Gastrocnemius medialis (tissue), 4 donors: ENCODE measurements around the gene COL5A2. TPM values are rescaled to one million over a fixed set of nuclear protein-coding genes. Genes with fewer than 3 reads are reported as not detected.

Experiments
- ATAC-seq, 2 donors: fragments of 150-250 bp; one replicate each; pipeline ENCODE4 v1.9.1; 2016
- DNase-seq, 2 donors: peaks; one replicate each; pipeline ENCODE4 v3.0.0-alpha.2; 2019
- H3K27ac ChIP-seq, 4 donors: fragments of 200-600 bp; sonication (generic); 1 replicate in 1 of 4; 2 replicates in 3 of 4; pipeline ENCODE4 v1.5.1; 2016 to 2018; ENCODE audit warnings: mild to moderate bottlenecking in 2 of 4, moderate library complexity in 1 of 4
- H3K27me3 ChIP-seq, 3 donors: fragments of 200-600 bp; sonication (generic) in 2 of 3; 1 replicate in 1 of 3; 2 replicates in 2 of 3; pipeline versions ENCODE4 v1.5.1 to v1.6.0; 2016 to 2019; ENCODE audit warnings: mild to moderate bottlenecking in 1 of 3, moderate library complexity in 1 of 3
- H3K36me3 ChIP-seq, 2 donors: fragments of 200-600 bp; sonication (generic) in 1 of 2; one replicate each; pipeline ENCODE4 v1.5.1; 2017 to 2018
- H3K4me1 ChIP-seq, 2 donors: fragments of 200-600 bp; sonication (generic) in 1 of 2; one replicate each; pipeline ENCODE4 v1.5.1; 2016 to 2017; ENCODE audit warnings: mild to moderate bottlenecking in 2 of 2
- H3K4me3 ChIP-seq, 4 donors: fragments of 200-600 bp; sonication (generic) in 3 of 4; 1 replicate in 1 of 4; 2 replicates in 3 of 4; pipeline ENCODE4 v1.5.1; 2016 to 2019; ENCODE audit warnings: mild to moderate bottlenecking in 2 of 4
- H3K9me3 ChIP-seq, 3 donors: fragments of 200-600 bp; sonication (generic) in 2 of 3; 1 replicate in 1 of 3; 2 replicates in 2 of 3; pipeline ENCODE4 v1.5.1; 2016 to 2019
- POLR2A ChIP-seq, 2 donors: fragments of 450-650 bp; IDR thresholded peaks; one replicate each; pipeline ENCODE4 v1.6.1; 2017; ENCODE audit warnings: antibody characterized with exemption in 2 of 2, mild to moderate bottlenecking in 2 of 2, moderate library complexity in 2 of 2
- in situ Hi-C, 4 donors: fragments of 200-750 bp; cut with MboI; loops; one replicate each; pipeline versions ENCODE4 v1.15.0 to v1.8.0; 2017; ENCODE audit warnings: low sequenced_read_pairs in 4 of 4
- intact Hi-C: fragments of 100-400 bp; cut with DNase I; formaldehyde crosslinking; loops from one replicate; pipeline ENCODE4 v1.15.1; 2023; ENCODE audit warnings: low total_unique reads
- total RNA-seq, 4 donors: library from RNA; depleted of rRNA; stranded (reverse); fragments of >200 nt; gene quantifications; one replicate each; pipeline versions ENCODE4 v1.1.0 to v1.2.3, GENCODE V29; 2016
- TF ChIP-seq, protein P1 (sequence below), 5 experiments: fragments of 450-650 bp in 3 of 5; fragments of 200-600 bp in 2 of 5; sonication (generic) in 2 of 5; IDR thresholded peaks in 4 of 5; conservative IDR thresholded peaks in 1 of 5; 1 replicate in 4 of 5; 2 replicates in 1 of 5; pipeline ENCODE4 v1.5.1; 2016 to 2019; ENCODE audit warnings: antibody characterized with exemption in 5 of 5, mild to moderate bottlenecking in 3 of 5, moderate library complexity in 3 of 5

The COL5A2 gene
- total RNA-seq, 4 donors from 2014 or later: 4.4 to 9.8 (median 6.2) TPM

DNA sequence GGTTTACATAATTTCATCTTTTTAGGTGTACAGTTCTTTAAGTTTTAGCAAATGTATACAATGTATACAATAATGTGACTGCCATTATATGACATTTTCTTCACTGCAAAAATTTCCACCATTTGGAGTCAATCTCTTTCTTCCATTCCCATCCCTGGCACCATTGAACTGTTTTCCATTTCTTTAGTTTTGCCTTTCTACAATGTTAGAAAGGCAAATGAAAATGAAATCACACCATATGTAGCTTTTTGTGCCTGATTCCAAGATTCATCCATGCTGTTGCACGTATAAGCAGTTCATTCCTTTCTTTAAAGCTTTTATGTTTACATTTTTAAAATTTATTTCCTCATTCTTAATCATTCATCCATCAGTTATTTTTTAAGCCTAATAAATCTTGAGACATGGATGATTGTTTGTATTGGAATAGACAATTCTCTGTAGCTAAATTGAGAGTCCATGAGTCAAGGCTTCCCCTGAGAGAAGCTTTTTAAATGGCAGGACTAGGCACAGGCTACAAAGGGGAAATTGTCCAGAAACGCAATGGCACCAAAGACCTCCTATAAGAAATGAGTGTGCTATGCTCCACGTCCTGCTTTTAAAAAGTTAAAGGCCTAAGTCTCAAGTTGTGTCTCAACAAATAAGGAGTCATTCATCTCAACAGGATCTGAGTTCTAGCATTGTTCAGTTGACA lies 8.7 kb upstream of the COL5A2 start:
- ATAC-seq (no peak), DNase-seq (no peak)
- Histone ChIP-seq H3K27ac (no peak overlapping the region), H3K27me3 (no peaks in the 10 kb centered on the region), H3K4me3 (no peak overlapping the region), H3K4me1 (no peaks in the 10 kb centered on the region), H3K36me3 (no peaks in the 10 kb centered on the region), H3K9me3 (no peaks in the 10 kb centered on the region)
- in situ Hi-C loops (no loop called here), intact Hi-C loops (no loop called here)
- TF ChIP-seq POLR2A (IDR thresholded peaks at IDR 0.05): no peak
- TF ChIP-seq, protein P1, sequence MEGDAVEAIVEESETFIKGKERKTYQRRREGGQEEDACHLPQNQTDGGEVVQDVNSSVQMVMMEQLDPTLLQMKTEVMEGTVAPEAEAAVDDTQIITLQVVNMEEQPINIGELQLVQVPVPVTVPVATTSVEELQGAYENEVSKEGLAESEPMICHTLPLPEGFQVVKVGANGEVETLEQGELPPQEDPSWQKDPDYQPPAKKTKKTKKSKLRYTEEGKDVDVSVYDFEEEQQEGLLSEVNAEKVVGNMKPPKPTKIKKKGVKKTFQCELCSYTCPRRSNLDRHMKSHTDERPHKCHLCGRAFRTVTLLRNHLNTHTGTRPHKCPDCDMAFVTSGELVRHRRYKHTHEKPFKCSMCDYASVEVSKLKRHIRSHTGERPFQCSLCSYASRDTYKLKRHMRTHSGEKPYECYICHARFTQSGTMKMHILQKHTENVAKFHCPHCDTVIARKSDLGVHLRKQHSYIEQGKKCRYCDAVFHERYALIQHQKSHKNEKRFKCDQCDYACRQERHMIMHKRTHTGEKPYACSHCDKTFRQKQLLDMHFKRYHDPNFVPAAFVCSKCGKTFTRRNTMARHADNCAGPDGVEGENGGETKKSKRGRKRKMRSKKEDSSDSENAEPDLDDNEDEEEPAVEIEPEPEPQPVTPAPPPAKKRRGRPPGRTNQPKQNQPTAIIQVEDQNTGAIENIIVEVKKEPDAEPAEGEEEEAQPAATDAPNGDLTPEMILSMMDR (IDR thresholded peaks at IDR 0.05 in 4 of 5, conservative IDR thresholded peaks at IDR 0.05 in 1 of 5): no peak

DNA sequence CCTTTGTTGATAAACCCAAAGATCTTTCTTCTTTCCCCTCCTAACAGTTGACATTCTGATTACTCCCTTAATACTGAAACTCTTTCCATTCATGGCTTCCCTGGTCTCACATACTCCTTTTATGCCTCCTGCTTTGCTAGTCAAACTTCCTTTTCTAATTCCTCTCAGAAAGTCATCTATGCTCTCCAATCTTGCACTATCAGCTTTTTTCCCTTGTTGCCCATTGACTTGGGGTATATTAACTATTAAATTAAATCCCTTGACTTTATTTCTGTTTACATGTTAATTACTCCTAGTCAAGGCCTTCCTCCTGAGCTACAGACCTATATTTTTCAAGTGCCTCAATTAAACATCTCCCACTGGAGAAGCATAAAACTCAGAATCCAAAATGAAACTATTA lies 3.6 kb upstream of the COL5A2 start:
- Histone ChIP-seq H3K27ac (no peak overlapping the region), H3K9me3 (no peaks in the 10 kb centered on the region), H3K36me3 (no peaks in the 10 kb centered on the region), H3K4me1 (peaks cover 0 to 5% of the 10 kb centered on the region in 2 donors), H3K4me3 (no peak overlapping the region), H3K27me3 (no peaks in the 10 kb centered on the region)
- intact Hi-C loops (no loop called here), in situ Hi-C loops (no loop called here)
- ATAC-seq: no peak
- DNase-seq: no peak
- TF ChIP-seq, protein P1 (IDR thresholded peaks at IDR 0.05 in 4 of 5, conservative IDR thresholded peaks at IDR 0.05 in 1 of 5): no peak
- no peak for TF ChIP-seq POLR2A (IDR thresholded peaks at IDR 0.05)

DNA sequence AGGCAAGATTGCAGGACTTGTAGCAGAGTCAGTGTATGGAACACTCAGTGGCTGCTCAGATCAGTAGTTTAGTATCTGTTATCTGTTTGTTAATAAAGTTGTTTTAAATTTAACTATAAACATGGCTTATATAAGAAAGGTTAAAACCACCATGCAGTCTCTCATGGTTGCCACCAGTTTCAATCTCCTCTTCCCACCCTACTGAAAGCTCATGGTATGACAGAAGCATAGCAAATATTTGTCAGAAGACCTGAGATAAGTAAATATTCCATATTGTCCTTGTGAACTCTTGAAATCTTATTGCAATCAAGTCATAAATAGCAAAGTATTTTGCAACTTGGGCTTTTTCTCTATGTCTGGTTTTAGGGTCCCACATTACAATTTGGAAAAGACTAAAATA lies 2.1 kb upstream of the COL5A2 start:
- H3K9me3 ChIP-seq: no peaks in the 10 kb centered on the region
- no peaks in the 10 kb centered on the region for H3K36me3 ChIP-seq
- TF ChIP-seq POLR2A (IDR thresholded peaks at IDR 0.05): no peak
- TF ChIP-seq, protein P1 (IDR thresholded peaks at IDR 0.05 in 4 of 5, conservative IDR thresholded peaks at IDR 0.05 in 1 of 5): no peak
- H3K27ac ChIP-seq: no peak overlapping the region
- H3K4me3 ChIP-seq: no peak overlapping the region
- DNase-seq: no peak
- H3K27me3 ChIP-seq: no peaks in the 10 kb centered on the region
- peaks cover 0 to 6% of the 10 kb centered on the region in 2 donors for H3K4me1 ChIP-seq
- no peak for ATAC-seq
- intact Hi-C loops (no loop called here), in situ Hi-C loops (no loop called here)

DNA sequence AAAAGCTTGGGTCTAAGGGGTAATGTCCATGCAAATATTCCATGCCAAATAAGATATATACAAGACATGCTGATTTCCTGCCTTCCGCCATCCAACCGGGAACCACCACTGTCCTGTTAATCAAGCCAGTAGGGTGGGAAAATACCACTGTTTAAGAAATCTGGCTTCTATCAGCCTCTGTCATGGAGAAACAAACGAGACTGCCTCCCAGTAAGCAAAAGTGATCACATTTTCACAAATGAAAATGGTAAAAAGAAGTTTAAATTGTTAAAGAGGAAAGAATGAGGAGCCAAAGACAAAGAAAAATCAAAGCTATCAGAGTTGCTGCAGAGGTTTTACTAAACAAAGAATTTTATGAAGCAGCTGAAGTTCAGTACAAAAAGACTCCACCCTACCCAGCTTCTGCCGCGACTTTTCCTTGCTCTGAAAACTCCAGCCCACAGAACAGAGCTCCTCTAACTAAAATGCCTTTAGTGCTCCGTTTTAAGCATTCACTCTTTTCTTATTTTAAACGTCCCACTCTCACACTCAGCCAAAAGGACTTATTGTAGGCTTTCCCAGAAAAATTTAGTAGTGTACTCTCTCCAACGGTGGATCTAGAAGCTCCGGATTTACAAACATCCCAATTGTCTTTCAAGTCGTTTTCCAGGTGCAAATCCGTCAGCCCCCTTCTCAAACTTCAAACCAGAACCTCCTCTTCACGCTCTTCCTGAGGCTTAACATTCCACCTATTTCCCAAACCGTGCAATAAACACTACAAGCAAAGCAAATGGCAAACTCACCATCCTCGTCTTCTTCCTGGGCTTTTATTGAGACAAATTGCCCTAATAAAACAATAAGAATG lies 613 bp downstream of the COL5A2 start:
- no peak for DNase-seq
- no peak for TF ChIP-seq POLR2A (IDR thresholded peaks at IDR 0.05)
- no peaks in the 10 kb centered on the region for H3K27me3 ChIP-seq
- intact Hi-C loops: loop anchor here (5.0 kb wide), 1 partner anchor 33 kb away; no protein-coding TSS in a partner anchor
- peaks cover 0 to 8% of the 10 kb centered on the region in 2 donors for H3K4me1 ChIP-seq
- no peaks in the 10 kb centered on the region for H3K9me3 ChIP-seq
- no peaks in the 10 kb centered on the region for H3K36me3 ChIP-seq
- peak overlapping the region; percentile 50 to 54 (median 50) for H3K4me3 ChIP-seq
- in situ Hi-C loops: no loop called here
- ATAC-seq: peak; percentile 45 to 63
- H3K27ac ChIP-seq: peak overlapping the region; percentile 45 to 59 (median 52)

DNA sequence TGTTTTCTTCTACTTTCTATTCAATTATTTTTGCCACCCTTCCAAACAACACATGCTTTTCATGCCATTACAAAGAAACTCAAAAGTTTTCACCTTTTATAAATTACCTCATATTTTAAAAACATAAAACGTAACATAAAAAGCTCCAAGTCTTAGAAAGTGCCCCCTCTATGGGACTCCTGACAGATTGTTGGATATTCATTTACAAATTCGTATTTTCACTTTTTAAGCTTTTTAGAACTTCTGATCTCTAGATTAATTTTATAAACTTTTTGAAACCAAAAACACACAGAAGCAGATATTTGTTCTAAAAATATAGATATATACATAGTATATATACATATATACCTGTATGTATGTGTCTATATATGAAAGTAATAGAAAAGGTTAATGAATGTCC lies 1.5 kb downstream of the COL5A2 start:
- H3K27me3 ChIP-seq: no peaks in the 10 kb centered on the region
- ATAC-seq (no peak), DNase-seq (no peak)
- TF ChIP-seq POLR2A (IDR thresholded peaks at IDR 0.05): no peak
- TF ChIP-seq, protein P1 (IDR thresholded peaks at IDR 0.05 in 4 of 5, conservative IDR thresholded peaks at IDR 0.05 in 1 of 5): peak in 1 of 5 experiments; percentile 24
- H3K4me1 ChIP-seq: peaks cover 0 to 8% of the 10 kb centered on the region in 2 donors
- H3K9me3 ChIP-seq: no peaks in the 10 kb centered on the region
- H3K27ac ChIP-seq: peak overlapping the region in 2 of 4 donors; percentile 3 to 45
- intact Hi-C loops (loop anchor here (5.0 kb wide), 1 partner anchor 34 kb away; no protein-coding TSS in a partner anchor), in situ Hi-C loops (no loop called here)
- H3K36me3 ChIP-seq: no peaks in the 10 kb centered on the region
- H3K4me3 ChIP-seq: peak overlapping the region in 3 of 4 donors; percentile 50 to 54 (median 51)
